HG03103 (cell line): ENCODE results near the gene GRHL3.
"Not testable (repeated sequence)": the region's sequence is repeated elsewhere in the genome, so short reads cannot be mapped to it uniquely, and the experiment has no call there.

Source experiments
- ATAC-seq: cut with Tn5 transposase; IDR thresholded peaks from one replicate; pipeline ENCODE4 v1.9.1; 2021; ENCODE audit warnings: low read depth; ENCODE audit not compliant: unreplicated experiment

Gene GRHL3

DNA sequence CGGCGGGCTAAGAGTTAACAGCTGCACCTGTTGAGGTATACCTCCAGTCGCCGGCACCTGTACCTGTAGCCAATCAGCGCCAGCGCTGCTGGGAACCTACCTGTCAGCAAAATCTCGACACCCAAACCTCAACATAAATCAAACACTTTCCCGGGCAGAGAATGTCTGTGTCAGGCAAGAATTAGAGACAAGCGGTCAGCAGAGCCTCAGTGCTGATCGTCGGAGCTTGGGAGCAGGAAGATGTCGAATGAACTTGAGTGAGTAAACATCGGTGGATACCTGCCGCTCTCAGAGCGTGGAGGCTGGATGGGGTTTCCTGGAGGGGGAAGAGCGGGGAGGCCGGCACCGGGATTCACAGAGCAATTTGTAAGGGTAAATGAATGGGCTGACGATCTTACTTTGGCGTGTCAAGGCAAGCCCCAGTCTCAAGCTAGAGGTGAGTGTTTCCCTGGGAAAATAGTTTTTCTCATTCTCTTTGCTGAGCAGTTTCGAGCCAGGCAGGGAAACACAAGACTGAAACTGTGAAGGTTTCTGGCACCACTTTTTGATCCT lies at the start of gene GRHL3:
Gene GRHL3, plus strand, starts transcription at position 46 of the 552 bp plus-strand sequence. Its CDS starts 195 bp downstream, at position 241.
- no peak for ATAC-seq

DNA sequence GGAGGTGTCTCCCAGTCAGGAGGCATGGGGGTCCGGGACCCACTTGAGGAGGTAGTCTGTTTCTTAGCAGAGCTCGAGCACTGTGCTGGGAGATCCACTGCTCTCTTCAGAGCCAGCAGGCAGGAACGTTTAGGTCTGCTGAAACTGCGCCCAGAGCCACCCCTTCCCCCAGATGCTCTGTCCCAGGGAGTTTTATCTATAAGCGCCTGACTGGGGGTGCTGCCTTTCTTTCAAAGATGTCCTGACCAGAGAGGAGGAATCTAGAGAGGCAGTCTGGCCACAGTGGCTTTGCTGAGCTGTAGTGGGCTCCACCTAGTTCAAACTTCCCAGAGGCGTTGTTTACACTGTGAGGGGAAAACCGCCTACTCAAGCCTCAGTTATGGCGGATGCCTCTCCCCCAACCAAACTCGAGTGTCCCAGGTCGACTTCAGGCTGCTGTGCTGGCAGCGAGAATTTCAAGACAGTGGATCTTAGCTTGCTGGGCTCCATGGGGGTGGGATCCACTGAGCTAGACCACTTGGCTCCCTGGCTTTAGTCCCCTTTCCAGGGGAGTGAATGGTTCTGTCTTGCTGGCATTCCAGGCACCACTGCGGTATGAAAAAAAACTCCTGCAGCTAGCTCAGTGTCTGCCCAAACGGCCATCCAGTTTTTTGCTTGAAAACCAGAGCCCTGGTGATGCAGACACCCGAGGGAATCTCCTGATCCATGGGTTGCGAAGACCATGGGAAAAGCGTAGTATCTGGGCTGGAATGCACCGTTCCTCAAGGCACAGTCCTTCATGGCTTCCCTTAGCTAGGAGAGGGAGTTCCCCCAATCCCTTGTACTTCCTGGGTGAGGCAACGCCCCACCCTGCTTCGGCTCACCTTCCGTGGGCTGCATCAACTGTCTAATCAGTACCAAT lies 44.7 kb upstream of the GRHL3 start:
- not testable (repeated sequence) for ATAC-seq

DNA sequence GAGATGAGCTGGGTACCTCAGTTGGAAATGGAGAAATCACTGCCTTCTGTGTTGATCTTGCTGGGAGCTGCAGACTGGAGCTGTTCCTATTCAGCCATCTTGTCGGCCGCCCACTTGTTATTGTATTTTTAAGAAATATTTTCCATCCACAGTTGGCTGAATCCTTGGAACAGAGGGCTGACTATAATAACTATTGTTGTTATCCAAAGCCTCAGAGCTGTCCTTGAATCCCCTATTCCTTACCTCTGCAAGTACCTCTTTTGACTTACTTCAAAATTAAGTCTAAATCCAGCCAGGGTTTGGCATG lies 44.1 kb upstream of the GRHL3 start:
- no peak for ATAC-seq

- ATAC-seq, result no peak
Measured at GRCh38 chr1:24275510-24275909, 43.6 kb upstream of the GRHL3 start.

DNA sequence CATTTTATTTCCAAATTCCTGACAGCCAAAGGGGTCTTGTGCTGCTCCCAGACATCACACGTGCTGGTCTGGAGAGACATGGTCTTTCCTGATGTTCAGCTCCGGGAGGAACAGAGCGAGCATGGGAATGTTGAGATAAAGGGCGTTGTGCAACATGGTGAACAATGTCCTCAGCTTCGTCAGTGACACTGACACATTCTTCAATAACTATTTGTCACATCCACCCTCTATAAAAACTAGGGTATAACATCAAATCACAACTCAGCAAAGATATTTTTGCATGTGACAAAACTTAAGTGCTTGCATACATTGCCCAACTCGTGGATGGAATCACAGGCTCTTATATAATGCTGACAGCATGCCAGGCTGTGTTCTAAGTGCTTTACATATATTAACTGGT lies 42.4 kb upstream of the GRHL3 start:
- ATAC-seq, result no peak

GRCh38 chr1:24277420-24278169 lies 41.6 kb upstream of the GRHL3 start:
- no peak for ATAC-seq

- no peak for ATAC-seq
Measured at GRCh38 chr1:24278726-24279125, 40.4 kb upstream of the GRHL3 start.

DNA sequence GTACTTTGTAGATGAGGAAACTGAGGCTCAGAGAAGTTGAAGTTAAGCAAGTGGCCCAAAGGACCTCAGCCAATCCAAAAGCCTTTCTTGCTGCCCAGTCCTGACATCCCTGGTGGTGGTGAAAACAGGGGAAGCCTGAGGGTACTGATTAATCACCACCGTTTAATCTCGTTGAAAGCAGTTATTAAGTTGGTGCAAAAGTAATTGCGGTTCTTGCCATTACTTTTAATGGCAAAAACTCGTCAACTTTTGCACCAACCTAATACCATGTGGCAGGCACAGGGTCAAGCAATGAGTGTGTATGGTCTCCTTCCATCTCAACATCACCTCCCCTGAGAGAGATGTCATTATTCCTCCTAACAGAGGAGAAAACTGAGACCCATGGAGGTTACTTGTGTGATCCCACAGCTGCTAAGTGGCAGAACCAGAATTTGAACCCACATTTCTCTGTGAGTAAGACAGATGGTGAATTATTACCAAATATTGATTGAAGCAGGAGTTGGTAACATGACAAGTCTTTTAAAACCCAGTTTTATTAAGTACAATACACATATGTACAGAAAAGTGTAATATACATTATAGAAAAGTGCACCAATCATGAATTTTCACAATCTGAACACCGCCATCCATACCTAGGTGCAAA lies 39.4 kb upstream of the GRHL3 start:
- no peak for ATAC-seq

DNA sequence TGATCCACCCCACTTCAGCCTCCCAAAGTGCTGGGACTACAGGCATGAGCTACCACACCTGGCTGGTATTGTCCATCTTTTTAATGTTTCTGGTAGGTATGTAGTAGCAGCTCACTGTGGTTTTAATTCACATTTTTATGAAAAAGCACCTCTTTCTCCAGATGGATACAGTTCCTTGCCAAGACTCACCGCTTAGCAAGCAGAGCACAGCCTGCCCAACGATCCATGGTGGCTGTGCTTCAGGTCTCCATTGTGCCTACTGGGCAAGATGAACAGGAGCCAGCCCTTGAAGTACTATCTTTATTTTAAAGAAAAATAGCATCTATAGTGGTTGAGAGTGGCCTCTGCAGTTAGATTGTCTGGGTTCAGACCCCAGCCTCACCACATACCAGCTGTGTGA lies 37.6 kb upstream of the GRHL3 start:
- ATAC-seq, result no peak

GRCh38 chr1:24282491-24282890 lies 36.7 kb upstream of the GRHL3 start:
- ATAC-seq, result no peak

DNA sequence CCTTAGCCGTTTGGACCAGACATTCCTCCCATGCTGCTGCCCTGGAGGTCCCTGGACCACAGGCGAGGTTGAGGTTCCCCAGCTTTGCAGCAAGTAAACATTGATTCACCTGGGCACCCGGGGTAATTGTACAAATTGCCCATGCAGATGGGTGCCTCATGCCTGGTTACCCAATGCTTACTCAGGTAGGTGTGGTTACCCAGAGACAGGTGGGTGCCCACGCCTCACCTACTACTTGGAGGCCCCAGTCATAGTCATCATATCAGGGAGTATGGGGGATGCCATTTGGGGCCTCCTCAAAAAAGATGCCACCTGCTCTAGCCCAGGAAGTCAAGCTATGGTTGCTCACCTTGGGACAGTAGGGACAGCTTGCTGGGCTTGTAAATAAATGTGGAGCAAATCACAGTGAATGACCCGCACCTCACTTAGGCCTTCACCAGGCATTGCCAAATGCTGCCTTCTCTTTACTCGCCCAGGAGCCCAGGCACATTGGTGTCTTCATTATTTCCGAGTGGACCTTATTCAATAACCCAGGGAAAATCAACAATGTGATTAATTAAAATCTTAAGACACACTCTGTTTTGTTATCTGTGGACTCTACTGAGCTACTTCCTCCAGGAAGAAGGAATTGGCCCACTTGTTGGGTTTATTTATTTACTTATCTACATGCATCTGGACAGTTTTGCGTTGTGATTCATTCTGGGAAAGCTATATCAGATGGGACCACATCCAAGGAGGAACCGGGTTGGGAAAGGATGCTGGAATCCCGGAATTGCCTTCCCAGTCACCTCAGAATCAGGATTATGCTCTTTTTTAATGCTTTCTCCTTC lies 35.6 kb upstream of the GRHL3 start:
- no peak for ATAC-seq

- no peak for ATAC-seq
Measured at GRCh38 chr1:24284156-24284471, 35.0 kb upstream of the GRHL3 start.

- no peak for ATAC-seq
Measured at GRCh38 chr1:24285231-24285630, 33.9 kb upstream of the GRHL3 start.

GRCh38 chr1:24286246-24287010 lies 32.7 kb upstream of the GRHL3 start:
- no peak for ATAC-seq

GRCh38 chr1:24287779-24288178 lies 31.4 kb upstream of the GRHL3 start:
- ATAC-seq, result not testable (repeated sequence)

- ATAC-seq, result no peak
Measured at GRCh38 chr1:24288479-24288878, 30.7 kb upstream of the GRHL3 start.

DNA sequence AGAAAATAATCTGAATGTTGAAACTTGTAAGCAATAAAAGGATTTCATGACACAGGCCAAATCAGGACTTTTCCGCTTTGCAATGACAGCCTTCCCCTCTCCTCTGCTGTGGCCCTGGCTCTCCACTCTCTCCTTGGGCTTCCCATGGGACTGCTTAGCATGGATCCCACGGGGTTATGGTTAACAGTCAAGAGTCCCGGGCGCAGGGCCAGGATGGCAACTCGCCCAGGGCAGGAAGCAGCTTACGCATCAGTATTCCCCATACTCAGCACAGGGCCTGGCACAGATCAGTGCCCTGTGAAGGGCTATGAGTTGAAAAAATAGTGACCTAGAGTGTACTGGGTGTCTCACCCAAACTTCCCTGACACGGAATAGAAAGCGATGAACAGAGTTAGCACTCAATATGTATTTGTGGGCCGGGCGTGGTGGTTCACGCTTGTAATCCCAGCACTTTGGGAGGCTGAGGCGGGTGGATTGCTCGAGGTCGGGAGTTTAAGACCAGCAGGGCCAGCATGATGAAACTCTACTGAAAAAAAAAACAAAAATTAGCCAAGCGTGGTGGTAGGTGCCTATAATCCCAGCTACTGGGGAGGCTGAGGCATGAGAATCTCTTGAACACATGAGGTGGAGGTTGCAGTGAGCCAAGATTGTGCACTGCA lies 29.1 kb upstream of the GRHL3 start:
- no peak for ATAC-seq

DNA sequence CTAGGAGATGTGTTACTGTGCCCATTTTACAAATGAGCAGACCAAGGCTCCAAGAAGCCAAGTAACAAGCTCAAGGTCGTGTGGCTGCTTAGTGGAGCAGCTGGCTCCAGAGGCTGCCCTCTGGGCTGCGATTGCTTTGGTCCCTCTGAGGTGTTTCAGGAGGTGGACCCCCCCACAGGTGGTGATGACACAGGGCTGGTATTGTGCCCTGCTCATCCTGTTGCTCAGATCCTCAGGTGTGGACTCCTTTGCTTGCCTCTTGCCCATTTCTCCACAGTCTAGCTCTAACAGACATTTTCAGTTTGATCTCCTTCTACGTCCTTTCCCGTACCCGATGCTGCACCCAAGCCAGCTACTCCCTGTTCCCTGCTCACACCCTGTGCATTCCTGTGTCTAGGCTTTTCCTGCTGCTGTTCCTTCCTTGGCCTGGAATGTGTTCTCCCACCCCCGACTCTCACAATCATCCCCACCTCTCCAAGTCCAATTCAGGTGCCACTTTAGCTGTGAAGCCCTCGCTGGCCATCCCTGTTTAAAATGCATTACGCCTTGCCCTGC lies 28.1 kb upstream of the GRHL3 start:
- ATAC-seq, result no peak

GRCh38 chr1:24292103-24292502 lies 27.1 kb upstream of the GRHL3 start:
- ATAC-seq, result no peak
